Calu3 (cell line): ENCODE measurements around the gene DTX1. TPM values are rescaled to one million over a fixed set of nuclear protein-coding genes. Genes with fewer than 3 reads are reported as not detected.

Source experiments
- BruUV-seq: library from RNA; stranded (reverse); fragments of 400-500 nt; replicated peaks from 2 replicates; lab custom pipeline; 2021; lab: Mats Ljungman, UMichigan
- CTCF ChIA-PET: fragments of 300-600 bp; sonication (Branson Sonifier 250); formaldehyde crosslinking; loops from one replicate; lab custom pipeline; 2022; ENCODE audit warnings: antibody characterized with exemption; lab: Charles Lee
- DNase-seq: peaks from one replicate; pipeline ENCODE4 v3.0.0; 2022
- H3K27ac Mint-ChIP-seq: one replicate; pipeline ENCODE4 v1.8.0; 2022; ENCODE audit warnings: mixed read lengths; ENCODE audit not compliant: unreplicated experiment
- H3K27me3 Mint-ChIP-seq: one replicate; pipeline ENCODE4 v1.8.0; 2022; ENCODE audit warnings: mixed read lengths; ENCODE audit not compliant: unreplicated experiment
- H3K36me3 Mint-ChIP-seq: one replicate; pipeline ENCODE4 v1.8.0; 2022; ENCODE audit warnings: mild to moderate bottlenecking, moderate library complexity, mixed read lengths; ENCODE audit not compliant: insufficient read depth, unreplicated experiment
- H3K4me1 Mint-ChIP-seq: one replicate; pipeline ENCODE4 v1.8.0; 2022; ENCODE audit warnings: mild to moderate bottlenecking, low read depth, mixed read lengths; ENCODE audit not compliant: unreplicated experiment
- H3K4me3 Mint-ChIP-seq: one replicate; pipeline ENCODE4 v1.8.0; 2022; ENCODE audit warnings: mild to moderate bottlenecking, low read depth, moderate library complexity, mixed read lengths; ENCODE audit not compliant: unreplicated experiment
- H3K9me3 Mint-ChIP-seq: one replicate; pipeline ENCODE4 v1.8.0; 2022; ENCODE audit warnings: low read depth, mixed read lengths; ENCODE audit not compliant: unreplicated experiment
- CTCF ChIP-seq: fragments of 200-600 bp; IDR thresholded peaks from one replicate; pipeline ENCODE4 v1.8.0; 2022; ENCODE audit warnings: antibody characterized with exemption; ENCODE audit not compliant: unreplicated experiment
- intact Hi-C: fragments of 100-400 bp; cut with micrococcal nuclease; formaldehyde crosslinking; loops from one replicate; pipeline ENCODE4 v1.10.0; 2022; ENCODE audit not compliant: unreplicated experiment
- total RNA-seq: library from RNA; stranded (reverse); gene quantifications from 2 replicates; pipeline ENCODE4 v1.2.3, GENCODE V29; 2022

DTX1 gene
- total RNA-seq, 1 experiment from 2014 or later: not detected

GRCh38 chr12:113016796-113017195, 39.7 kb upstream of the DTX1 start:
- no peaks in the 10 kb centered on the region for H3K36me3 Mint-ChIP-seq
- H3K4me1 Mint-ChIP-seq: no peaks in the 10 kb centered on the region
- BruUV-seq: no TSS peak
- H3K9me3 Mint-ChIP-seq: no peaks in the 10 kb centered on the region
- no peak for DNase-seq
- H3K27ac Mint-ChIP-seq: no peak overlapping the region
- intact Hi-C loops: no loop called here
- CTCF ChIA-PET: no interaction called here
- no peak overlapping the region for H3K4me3 Mint-ChIP-seq
- peaks cover 65% of the 10 kb centered on the region for H3K27me3 Mint-ChIP-seq
- TF ChIP-seq CTCF: no peak

GRCh38 chr12:113019025-113019424, 37.5 kb upstream of the DTX1 start:
- CTCF ChIA-PET: no interaction called here
- Mint-ChIP-seq H3K27me3 (peaks cover 84% of the 10 kb centered on the region), H3K4me3 (no peak overlapping the region), H3K27ac (no peak overlapping the region), H3K4me1 (no peaks in the 10 kb centered on the region), H3K9me3 (no peaks in the 10 kb centered on the region), H3K36me3 (no peaks in the 10 kb centered on the region)
- no TSS peak for BruUV-seq
- TF ChIP-seq CTCF: no peak
- intact Hi-C loops: no loop called here
- DNase-seq: no peak

GRCh38 chr12:113021500-113021899, 35.0 kb upstream of the DTX1 start:
- Mint-ChIP-seq H3K9me3 (no peaks in the 10 kb centered on the region), H3K4me3 (no peak overlapping the region), H3K27ac (no peak overlapping the region), H3K27me3 (peaks cover 79% of the 10 kb centered on the region), H3K4me1 (no peaks in the 10 kb centered on the region), H3K36me3 (no peaks in the 10 kb centered on the region)
- no TSS peak for BruUV-seq
- CTCF ChIA-PET: interaction anchor here (0.5 kb wide), 1 partner anchor 28 kb away, joined by 7 read pairs; no protein-coding TSS in a partner anchor
- TF ChIP-seq CTCF: no peak
- intact Hi-C loops: no loop called here
- DNase-seq: no peak

GRCh38 chr12:113022563-113023297, 33.8 kb upstream of the DTX1 start:
- peaks cover 79% of the 10 kb centered on the region for H3K27me3 Mint-ChIP-seq
- DNase-seq: no peak
- no peak for TF ChIP-seq CTCF
- no peaks in the 10 kb centered on the region for H3K36me3 Mint-ChIP-seq
- no peak overlapping the region for H3K4me3 Mint-ChIP-seq
- CTCF ChIA-PET: no interaction called here
- H3K27ac Mint-ChIP-seq: no peak overlapping the region
- no peaks in the 10 kb centered on the region for H3K9me3 Mint-ChIP-seq
- BruUV-seq: no TSS peak
- intact Hi-C loops: no loop called here
- no peaks in the 10 kb centered on the region for H3K4me1 Mint-ChIP-seq
